ENCODE data around the gene GRM1.
"Not testable (repeated sequence)": the region's sequence is repeated elsewhere in the genome, so short reads cannot be mapped to it uniquely, and the experiment has no call there.

Gene GRM1

GRCh38 chr6:146191612-146192011 is 162.8 kb downstream of the GRM1 start:
- no peak for DNase-seq (ENCODE audit: low spot score)

- no peak for DNase-seq (ENCODE audit: low spot score)
Observed at GRCh38 chr6:146194434-146194833, 165.6 kb downstream of the GRM1 start.

GRCh38 chr6:146200176-146200575 is 171.3 kb downstream of the GRM1 start:
- no peak for DNase-seq (ENCODE audit: low spot score)

- DNase-seq (ENCODE audit: low spot score): no peak
Observed at GRCh38 chr6:146202570-146202969, 173.7 kb downstream of the GRM1 start.

- DNase-seq (ENCODE audit: low spot score): no peak
Observed at GRCh38 chr6:146209942-146210341, 181.1 kb downstream of the GRM1 start.

- DNase-seq (ENCODE audit: low spot score): no peak
Observed at GRCh38 chr6:146210406-146211083, 181.7 kb downstream of the GRM1 start.

- DNase-seq (ENCODE audit: low spot score): no peak
Observed at GRCh38 chr6:146211646-146212045, 182.8 kb downstream of the GRM1 start.

GRCh38 chr6:146212781-146213180 is 183.9 kb downstream of the GRM1 start:
- no peak for DNase-seq (ENCODE audit: low spot score)

- DNase-seq (ENCODE audit: low spot score): no peak
Observed at GRCh38 chr6:146219101-146219500, 190.2 kb downstream of the GRM1 start.

GRCh38 chr6:146224449-146224848 is 195.6 kb downstream of the GRM1 start:
- no peak for DNase-seq (ENCODE audit: low spot score)

- no peak for DNase-seq (ENCODE audit: low spot score)
Observed at GRCh38 chr6:146224988-146225387, 196.1 kb downstream of the GRM1 start.

- DNase-seq (ENCODE audit: low spot score): no peak
Observed at GRCh38 chr6:146240322-146240721, 211.5 kb downstream of the GRM1 start.

GRCh38 chr6:146240807-146241206 is 211.9 kb downstream of the GRM1 start:
- DNase-seq (ENCODE audit: low spot score): no peak

GRCh38 chr6:146243646-146244045 is 214.8 kb downstream of the GRM1 start:
- DNase-seq (ENCODE audit: low spot score): not testable (repeated sequence)

- no peak for DNase-seq (ENCODE audit: low spot score)
Observed at GRCh38 chr6:146244630-146245143, 215.8 kb downstream of the GRM1 start.

- no peak for DNase-seq (ENCODE audit: low spot score)
Observed at GRCh38 chr6:146246028-146246427, 217.2 kb downstream of the GRM1 start.

- DNase-seq (ENCODE audit: low spot score): no peak
Observed at GRCh38 chr6:146253691-146254090, 224.8 kb downstream of the GRM1 start.

GRCh38 chr6:146258206-146258605 is 229.3 kb downstream of the GRM1 start:
- no peak for DNase-seq (ENCODE audit: low spot score)

- no peak for DNase-seq (ENCODE audit: low spot score)
Observed at GRCh38 chr6:146260886-146261285, 232.0 kb downstream of the GRM1 start.

- no peak for DNase-seq (ENCODE audit: low spot score)
Observed at GRCh38 chr6:146265056-146265455, 236.2 kb downstream of the GRM1 start.

- DNase-seq (ENCODE audit: low spot score): no peak
Observed at GRCh38 chr6:146267447-146267846, 238.6 kb downstream of the GRM1 start.

- no peak for DNase-seq (ENCODE audit: low spot score)
Observed at GRCh38 chr6:146267946-146268345, 239.1 kb downstream of the GRM1 start.

GRCh38 chr6:146269482-146269881 is 240.6 kb downstream of the GRM1 start:
- DNase-seq (ENCODE audit: low spot score): no peak

GRCh38 chr6:146271163-146271562 is 242.3 kb downstream of the GRM1 start:
- not testable (repeated sequence) for DNase-seq (ENCODE audit: low spot score)
